Heart left ventricle (tissue), 16 donors: ENCODE measurements around the gene FAM184A. TPM values are rescaled to one million over a fixed set of nuclear protein-coding genes. Genes with fewer than 3 reads are reported as not detected.

ENCODE experiments used
- ATAC-seq, 4 donors: fragments of 200-7000 bp; cut with Tn5 transposase; one replicate each; pipeline ENCODE4 v1.9.1; 2020 to 2022; ENCODE audit warnings: moderate library complexity in 4 of 4, mild to moderate bottlenecking in 3 of 4, moderate number of reproducible peaks in 1 of 4
- DNase-seq, 5 donors: peaks; one replicate each; pipeline ENCODE4 v3.0.0-alpha.2; 2020
- H3K27ac ChIP-seq, 12 donors: fragments of 200-600 bp; sonication (generic) in 4 of 12; one replicate each; pipeline versions ENCODE4 v1.5.0 to v1.8.0; 2016 to 2022; ENCODE audit warnings: mild to moderate bottlenecking in 2 of 12
- H3K27me3 ChIP-seq, 9 donors: fragments of 200-600 bp; sonication (generic) in 2 of 9; one replicate each; pipeline versions ENCODE4 v1.5.1 to v1.8.0; 2016 to 2022; ENCODE audit warnings: mild to moderate bottlenecking in 3 of 9
- H3K36me3 ChIP-seq, 9 donors: fragments of 200-600 bp; sonication (generic) in 2 of 9; one replicate each; pipeline versions ENCODE4 v1.5.0 to v1.8.0; 2018 to 2022; ENCODE audit warnings: mild to moderate bottlenecking in 2 of 9
- H3K4me1 ChIP-seq, 12 donors: fragments of 200-600 bp; sonication (generic) in 4 of 12; one replicate each; pipeline versions ENCODE4 v1.5.0 to v1.8.0; 2016 to 2022; ENCODE audit warnings: mild to moderate bottlenecking in 3 of 12
- H3K4me3 ChIP-seq, 12 donors: fragments of 200-600 bp; sonication (generic) in 4 of 12; one replicate each; pipeline versions ENCODE4 v1.5.0 to v1.8.0; 2017 to 2022; ENCODE audit warnings: mild to moderate bottlenecking in 9 of 12, moderate library complexity in 4 of 12
- H3K9me3 ChIP-seq, 12 donors: fragments of 200-600 bp; sonication (generic) in 4 of 12; one replicate each; pipeline versions ENCODE4 v1.5.0 to v1.8.0; 2016 to 2022; ENCODE audit warnings: mild to moderate bottlenecking in 1 of 12
- CTCF ChIP-seq, 12 donors: fragments of 200-600 bp; sonication (generic) in 4 of 12; IDR thresholded peaks; one replicate each; pipeline versions ENCODE4 v1.5.0 to v1.8.0; 2018 to 2022; ENCODE audit warnings: antibody characterized with exemption in 12 of 12, mild to moderate bottlenecking in 5 of 12
- POLR2A ChIP-seq, 2 donors: fragments of 450-650 bp; IDR thresholded peaks; one replicate each; pipeline ENCODE4 v1.6.1; 2017; ENCODE audit warnings: antibody characterized with exemption in 2 of 2, mild to moderate bottlenecking in 2 of 2, moderate library complexity in 2 of 2
- WGBS, 4 donors: extraction: QIAGEN DNeasy Blood & Tissue Kit in 2 of 4; methylation state at CpG; one replicate each; pipeline versions ENCODE4 v1.1.5 to v1.1.7; 2013 to 2018; 5-methylcytosine and 5-hydroxymethylcytosine counted together
- intact Hi-C, 10 donors: fragments of 100-400 bp; cut with DNase I; formaldehyde crosslinking; loops; one replicate each; pipeline versions ENCODE4 v1.11.1 to v1.14.2; 2022
- long read RNA-seq, 3 donors: library from polyadenylated mRNA; unstranded; transcript quantifications; one replicate each; pipeline ENCODE4 v2.0.0, GENCODE V29; 2020 to 2021
- polyA plus RNA-seq, 2 donors: library from polyadenylated mRNA; stranded (reverse); fragments of 200-250 nt; gene quantifications; one replicate each; pipeline ENCODE4 v1.2.3, GENCODE V29; 2013
- total RNA-seq, 9 donors: library from RNA; depleted of rRNA in 2 of 9; stranded (reverse); fragments of >200 nt in 2 of 9; fragmentation: NEBNext Ultra II Directional in 3 of 9; extraction: Animal tissue kit (Norgen Biotek cat#: 25700) in 3 of 9; gene quantifications; one replicate each; pipeline versions ENCODE4 v1.1.0 to v1.2.4, GENCODE V29; 2016 to 2023
- donor health status: ischemic (EF 13 %, LVEDD 7.1; RV severe dilation, severe dysfunction).
- donor health status: healthy with polysubstance abuse.
- donor health status: DM: no; HTN: yes; CAD: no.
- donor health status: DM: no; HTN: no; CAD: no.
- donor health status: ischemic (EF 25% LVEDD 6.9; RV normal size, moderate dysfunction).
- donor health status: ischemic (EF 25% LVEDD 5.7; RV mildly dilated, moderate dysfunction).
- donor health status: healthy.
- donor health status: DM: yes; HTN: yes; CAD: no.
- donor health status: ischemic (EF 35%, LVEDD 5.7; RV mildly dilated, moderate dysfunction).
- donor health status: nonischemic (EF 11% LVEDD 7.7; RV severe dilation, severe dysfunction).
- donor health status: DM: yes; HTN: yes; CAD: no.
- donor health status: PGD.
- donor health status: ischemic (EF 29% LVEDD 5.4; RV normal size, mild dysfunction).
- donor health status: nonischemic (EF 23%, LVEDD 6.1; RV moderate dilation, normal function).

Gene FAM184A
- 1 to 10 TPM in 3 of 9 donors, under 1 TPM in 6; 0.16 to 1.1 (median 0.45) TPM for total RNA-seq
- under 1 TPM; 0.18 to 0.65 TPM for polyA plus RNA-seq
- long read RNA-seq, donor 1: 0 reads
- long read RNA-seq, donor 2: 0 reads
- long read RNA-seq, donor 3, full-length matches to known transcripts: 1 of 3 reads
- long read RNA-seq, donor 3, partial matches to known transcripts: 1 of 3 reads
- long read RNA-seq, donor 3, other reads (novel, unspliced or antisense): 1 of 3 reads

GRCh38 chr6:119078376-119079282 is at the start of gene FAM184A:
Gene FAM184A (minus strand): TSS chr6:119078664. CDS start chr6:119078299, 365 bp downstream.
- peak in 10 of 12 donors; percentile 3 to 53 (median 38) for TF ChIP-seq CTCF (IDR thresholded peaks at IDR 0.05)
- no peak for TF ChIP-seq POLR2A (IDR thresholded peaks at IDR 0.05)
- H3K4me1 ChIP-seq: peaks cover 0 to 22% (median 9%) of the 10 kb centered on the region in 12 donors
- peaks cover 0 to 12% (median 3%) of the 10 kb centered on the region in 12 donors for H3K9me3 ChIP-seq
- DNase-seq (peak; percentile 50 to 81 (median 58)), ATAC-seq (peak in 3 of 4 donors; percentile 75 to 84 (median 76))
- peaks cover 0 to 11% (median 0%) of the 10 kb centered on the region in 9 donors for H3K27me3 ChIP-seq
- H3K4me3 ChIP-seq: peak within 1 kb of the TSS; percentile 53 to 79 (median 67)
- H3K36me3 ChIP-seq: no peaks in the 10 kb centered on the region
- 1% methylated on average over 28 to 103 of the region's 103 CpGs for WGBS, 4 donors
- peak within 1 kb of the TSS in 7 of 12 donors; percentile 26 to 85 (median 50) for H3K27ac ChIP-seq
- intact Hi-C loops: no loop called here

- H3K27me3 ChIP-seq: no peaks in the 10 kb centered on the region
- no peak overlapping the region for H3K4me3 ChIP-seq
- H3K4me1 ChIP-seq: peaks cover 0 to 19% (median 2%) of the 10 kb centered on the region in 12 donors
- H3K36me3 ChIP-seq: no peaks in the 10 kb centered on the region
- TF ChIP-seq CTCF (IDR thresholded peaks at IDR 0.05): no peak
- no peak for TF ChIP-seq POLR2A (IDR thresholded peaks at IDR 0.05)
- WGBS, 4 donors: 84 to 98% (median 94%) methylated on average over 1 of the region's 1 CpG
- ATAC-seq: no peak
- DNase-seq: no peak
- intact Hi-C loops: no loop called here
- peaks cover 0 to 5% (median 0%) of the 10 kb centered on the region in 12 donors for H3K9me3 ChIP-seq
- no peak overlapping the region for H3K27ac ChIP-seq
These were observed 49.2 kb upstream of the FAM184A start for GRCh38 chr6:119127627-119128026.

GRCh38 chr6:119126826-119127225 is 48.4 kb upstream of the FAM184A start:
- DNase-seq (no peak), ATAC-seq (no peak)
- peaks cover 0 to 5% (median 0%) of the 10 kb centered on the region in 12 donors for H3K9me3 ChIP-seq
- H3K4me1 ChIP-seq: peaks cover 0 to 14% (median 2%) of the 10 kb centered on the region in 12 donors
- H3K36me3 ChIP-seq: no peaks in the 10 kb centered on the region
- H3K27ac ChIP-seq: no peak overlapping the region
- intact Hi-C loops: no loop called here
- TF ChIP-seq CTCF (IDR thresholded peaks at IDR 0.05) (no peak), POLR2A (IDR thresholded peaks at IDR 0.05) (no peak)
- no peaks in the 10 kb centered on the region for H3K27me3 ChIP-seq
- no peak overlapping the region for H3K4me3 ChIP-seq
- whole genome bisulfite sequencing, 4 donors: 63 to 68% (median 67%) methylated on average over 4 of the region's 4 CpGs

GRCh38 chr6:119126140-119126539 is 47.7 kb upstream of the FAM184A start:
- no peaks in the 10 kb centered on the region for H3K36me3 ChIP-seq
- intact Hi-C loops: no loop called here
- no peak overlapping the region for H3K27ac ChIP-seq
- no peak overlapping the region for H3K4me3 ChIP-seq
- ATAC-seq (no peak), DNase-seq (no peak)
- 85 to 92% (median 91%) methylated on average over 4 of the region's 4 CpGs for WGBS, 4 donors
- H3K9me3 ChIP-seq: peaks cover 0 to 5% (median 0%) of the 10 kb centered on the region in 12 donors
- TF ChIP-seq POLR2A (IDR thresholded peaks at IDR 0.05) (no peak), CTCF (IDR thresholded peaks at IDR 0.05) (no peak)
- no peaks in the 10 kb centered on the region for H3K27me3 ChIP-seq
- peaks cover 0 to 14% (median 2%) of the 10 kb centered on the region in 12 donors for H3K4me1 ChIP-seq
